Panc1 (cell line): Measurements from ENCODE around the gene HEMGN. TPM values are rescaled to one million over a fixed set of nuclear protein-coding genes. Genes with fewer than 3 reads are reported as not detected.

Experiments used
- ATAC-seq: fragments of 200-7000 bp; cut with Tn5 transposase; 2 replicates; pipeline ENCODE4 v1.9.1; 2020; ENCODE audit warnings: mild to moderate bottlenecking, moderate library complexity
- BruUV-seq: library from RNA; stranded (reverse); fragments of 400-500 nt; replicated peaks from 2 replicates; lab custom pipeline; 2021; lab: Mats Ljungman, UMichigan
- CTCF ChIA-PET: fragments of 300-600 bp; sonication (Branson Sonifier 250); formaldehyde crosslinking; loops from one replicate; lab custom pipeline; 2022; ENCODE audit warnings: antibody characterized with exemption; lab: Charles Lee
- POLR2A ChIA-PET: fragments of 300-600 bp; sonication (Branson Sonifier 250); formaldehyde crosslinking; loops from one replicate; lab custom pipeline; 2022; ENCODE audit warnings: antibody characterized with exemption; lab: Charles Lee
- DNase-seq: peaks from one replicate; pipeline ENCODE4 v3.0.0-alpha.2; 2010; ENCODE audit warnings: low read depth, low spot score
- H3K27ac ChIP-seq: 2 replicates; pipeline ENCODE4 v1.5.1; 2011; ENCODE audit warnings: mild to moderate bottlenecking, low read length, inconsistent platforms
- H3K27me3 ChIP-seq: fragments of 200-500 bp; sonication (Bioruptor generic); 2 replicates; pipeline ENCODE4 v1.6.0; 2014; ENCODE audit warnings: low read length, inconsistent platforms; ENCODE audit not compliant: control insufficient read depth, insufficient read depth
- H3K36me3 ChIP-seq: fragments of 200-500 bp; sonication (Bioruptor generic); 2 replicates; pipeline ENCODE4 v1.5.1; 2014; ENCODE audit warnings: inconsistent platforms, mild to moderate bottlenecking, low read length, moderate library complexity; ENCODE audit not compliant: control insufficient read depth, insufficient read depth
- H3K4me1 ChIP-seq: 2 replicates; pipeline ENCODE4 v1.5.1; 2011; ENCODE audit warnings: inconsistent platforms, mild to moderate bottlenecking, low read length, moderate library complexity; ENCODE audit not compliant: control insufficient read depth, insufficient read depth
- H3K4me3 ChIP-seq, 2 experiments: 2 replicates each; pipeline ENCODE4 v1.5.1; 2011 to 2012; ENCODE audit warnings: low read depth in 2 of 2, low read length in 2 of 2, mild to moderate bottlenecking in 2 of 2, inconsistent platforms in 1 of 2, moderate library complexity in 1 of 2
- H3K9me3 ChIP-seq: fragments of 200-500 bp; sonication (Bioruptor generic); 2 replicates; pipeline ENCODE4 v1.5.1; 2014; ENCODE audit warnings: low read depth, mild to moderate bottlenecking, inconsistent platforms, low read length, moderate library complexity; ENCODE audit not compliant: control insufficient read depth, insufficient read depth
- POLR2AphosphoS5 ChIP-seq: IDR thresholded peaks from 2 replicates; pipeline ENCODE4 v1.6.1; 2012; ENCODE audit warnings: mild to moderate bottlenecking, low read depth, low read length, moderate library complexity
- SIN3A ChIP-seq: IDR thresholded peaks from 2 replicates; pipeline ENCODE4 v1.6.1; 2012; ENCODE audit warnings: low read depth, mild to moderate bottlenecking, low read length, moderate library complexity, borderline replicate concordance; ENCODE audit not compliant: insufficient read depth
- TCF7L2 ChIP-seq: IDR thresholded peaks from 2 replicates; pipeline ENCODE4 v1.6.1; 2011; ENCODE audit warnings: mild to moderate bottlenecking, low read depth, low read length, inconsistent platforms
- in situ Hi-C: cut with HindIII; loops from 2 replicates; pipeline ENCODE4 v1.10.0; 2016; ENCODE audit warnings: low sequenced_read_pairs, low pct_unique_long_range_greater_than_20kb
- intact Hi-C: fragments of 100-400 bp; cut with micrococcal nuclease; formaldehyde crosslinking; loops from one replicate; pipeline ENCODE4 v1.10.0; 2022; ENCODE audit not compliant: unreplicated experiment
- total RNA-seq: library from RNA; stranded (reverse); gene quantifications from one replicate; pipeline ENCODE4 v1.2.1, GENCODE V29; 2021; ENCODE audit not compliant: unreplicated experiment
- TF ChIP-seq, protein P1 (sequence below): fragments of 450-650 bp; IDR thresholded peaks from 2 replicates; pipeline ENCODE4 v1.5.1; 2017; ENCODE audit warnings: mild to moderate bottlenecking
- TF ChIP-seq, protein P2 (sequence below), 2 experiments: IDR thresholded peaks; 2 replicates each; pipeline ENCODE4 v1.6.1; 2011 to 2012; ENCODE audit warnings: low read depth in 2 of 2, control low read depth in 1 of 2, low read length in 1 of 2, mild to moderate bottlenecking in 1 of 2, moderate library complexity in 1 of 2; ENCODE audit not compliant: insufficient read depth in 1 of 2

Gene HEMGN
- total RNA-seq, 1 experiment from 2014 or later = not detected

- Histone ChIP-seq H3K4me3 (no peak overlapping the region), H3K9me3 (no peaks in the 10 kb centered on the region), H3K27me3 (no peaks in the 10 kb centered on the region), H3K4me1 (peaks cover 3% of the 10 kb centered on the region; the same call in 1 of the 2 replicates), H3K27ac (no peak overlapping the region), H3K36me3 (no peaks in the 10 kb centered on the region)
- no TSS peak for BruUV-seq
- TF ChIP-seq POLR2AphosphoS5 (no peak), TCF7L2 (no peak), SIN3A (no peak)
- TF ChIP-seq, protein P1, sequence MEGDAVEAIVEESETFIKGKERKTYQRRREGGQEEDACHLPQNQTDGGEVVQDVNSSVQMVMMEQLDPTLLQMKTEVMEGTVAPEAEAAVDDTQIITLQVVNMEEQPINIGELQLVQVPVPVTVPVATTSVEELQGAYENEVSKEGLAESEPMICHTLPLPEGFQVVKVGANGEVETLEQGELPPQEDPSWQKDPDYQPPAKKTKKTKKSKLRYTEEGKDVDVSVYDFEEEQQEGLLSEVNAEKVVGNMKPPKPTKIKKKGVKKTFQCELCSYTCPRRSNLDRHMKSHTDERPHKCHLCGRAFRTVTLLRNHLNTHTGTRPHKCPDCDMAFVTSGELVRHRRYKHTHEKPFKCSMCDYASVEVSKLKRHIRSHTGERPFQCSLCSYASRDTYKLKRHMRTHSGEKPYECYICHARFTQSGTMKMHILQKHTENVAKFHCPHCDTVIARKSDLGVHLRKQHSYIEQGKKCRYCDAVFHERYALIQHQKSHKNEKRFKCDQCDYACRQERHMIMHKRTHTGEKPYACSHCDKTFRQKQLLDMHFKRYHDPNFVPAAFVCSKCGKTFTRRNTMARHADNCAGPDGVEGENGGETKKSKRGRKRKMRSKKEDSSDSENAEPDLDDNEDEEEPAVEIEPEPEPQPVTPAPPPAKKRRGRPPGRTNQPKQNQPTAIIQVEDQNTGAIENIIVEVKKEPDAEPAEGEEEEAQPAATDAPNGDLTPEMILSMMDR = no peak
- TF ChIP-seq, protein P2, sequence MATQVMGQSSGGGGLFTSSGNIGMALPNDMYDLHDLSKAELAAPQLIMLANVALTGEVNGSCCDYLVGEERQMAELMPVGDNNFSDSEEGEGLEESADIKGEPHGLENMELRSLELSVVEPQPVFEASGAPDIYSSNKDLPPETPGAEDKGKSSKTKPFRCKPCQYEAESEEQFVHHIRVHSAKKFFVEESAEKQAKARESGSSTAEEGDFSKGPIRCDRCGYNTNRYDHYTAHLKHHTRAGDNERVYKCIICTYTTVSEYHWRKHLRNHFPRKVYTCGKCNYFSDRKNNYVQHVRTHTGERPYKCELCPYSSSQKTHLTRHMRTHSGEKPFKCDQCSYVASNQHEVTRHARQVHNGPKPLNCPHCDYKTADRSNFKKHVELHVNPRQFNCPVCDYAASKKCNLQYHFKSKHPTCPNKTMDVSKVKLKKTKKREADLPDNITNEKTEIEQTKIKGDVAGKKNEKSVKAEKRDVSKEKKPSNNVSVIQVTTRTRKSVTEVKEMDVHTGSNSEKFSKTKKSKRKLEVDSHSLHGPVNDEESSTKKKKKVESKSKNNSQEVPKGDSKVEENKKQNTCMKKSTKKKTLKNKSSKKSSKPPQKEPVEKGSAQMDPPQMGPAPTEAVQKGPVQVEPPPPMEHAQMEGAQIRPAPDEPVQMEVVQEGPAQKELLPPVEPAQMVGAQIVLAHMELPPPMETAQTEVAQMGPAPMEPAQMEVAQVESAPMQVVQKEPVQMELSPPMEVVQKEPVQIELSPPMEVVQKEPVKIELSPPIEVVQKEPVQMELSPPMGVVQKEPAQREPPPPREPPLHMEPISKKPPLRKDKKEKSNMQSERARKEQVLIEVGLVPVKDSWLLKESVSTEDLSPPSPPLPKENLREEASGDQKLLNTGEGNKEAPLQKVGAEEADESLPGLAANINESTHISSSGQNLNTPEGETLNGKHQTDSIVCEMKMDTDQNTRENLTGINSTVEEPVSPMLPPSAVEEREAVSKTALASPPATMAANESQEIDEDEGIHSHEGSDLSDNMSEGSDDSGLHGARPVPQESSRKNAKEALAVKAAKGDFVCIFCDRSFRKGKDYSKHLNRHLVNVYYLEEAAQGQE (IDR thresholded peaks at IDR 0.05; ENCODE audit: insufficient read depth in 1 of 2, low read depth in 2 of 2, low read length in 1 of 2) = no peak
- CTCF ChIA-PET = no interaction called here
- POLR2A ChIA-PET = no interaction called here
- ATAC-seq (no peak), DNase-seq (no peak)
- in situ Hi-C loops (no loop called here), intact Hi-C loops (no loop called here)
These were observed 57.6 kb downstream of the HEMGN start for GRCh38 chr9:97880336-97880735.

Other genes starting within 250 kb of the HEMGN start
- 7.1 TPM for gene XPA, start 240.8 kb downstream of the HEMGN start, total RNA-seq
- gene FOXE1, start 84.9 kb downstream of the HEMGN start, total RNA-seq = 0.82 TPM
- gene TRMO, start 15.7 kb downstream of the HEMGN start, total RNA-seq = 10.4 TPM
- gene ANP32B, start 45.2 kb upstream of the HEMGN start, total RNA-seq = 109 TPM
- gene NANS, start 118.6 kb upstream of the HEMGN start, total RNA-seq = 41.0 TPM
- 9.7 TPM for gene TRIM14, start 181.1 kb upstream of the HEMGN start, total RNA-seq